ENCODE measurements around the gene EPB41L3. TPM values are rescaled to one million over a fixed set of nuclear protein-coding genes. Genes with fewer than 3 reads are reported as not detected.

Gene EPB41L3
- polyA plus RNA-seq, 3 donors: 25.2 to 56.6 (median 51.3) TPM

- no peak overlapping the region for H3K4me2 ChIP-seq (replicated peaks; ENCODE audit: extremely low read depth, low read length, poor library complexity, severe bottlenecking)
- Mint-ChIP-seq H3K27ac (no peak overlapping the region), H3K4me1 (peaks cover 29% of the 10 kb centered on the region), H3K9me3 (no peaks in the 10 kb centered on the region), H3K36me3 (peaks cover 8 to 12% of the 10 kb centered on the region in 2 donors), H3K4me3 (no peak overlapping the region), H3K27me3 (ENCODE audit: low read depth in 3 of 3) (peaks cover 1 to 3% (median 2%) of the 10 kb centered on the region in 3 donors)
- H3K79me2 ChIP-seq (ENCODE audit: insufficient read depth, low read length): peaks cover 73% of the 10 kb centered on the region
- no peaks in the 10 kb centered on the region for H3K36me3 ChIP-seq (replicated peaks in 1 of 2; ENCODE audit: control insufficient read depth in 1 of 2, insufficient read depth in 2 of 2, low read length in 2 of 2)
- no peaks in the 10 kb centered on the region for H3K9me3 ChIP-seq (replicated peaks in 1 of 2; ENCODE audit: control insufficient read depth in 1 of 2, insufficient read depth in 1 of 2, low read length in 2 of 2)
- H3K27ac ChIP-seq (ENCODE audit: low read depth in 1 of 2, low read length in 2 of 2): no peak overlapping the region
- no peak overlapping the region for H3K4me3 ChIP-seq (replicated peaks in 1 of 3; ENCODE audit: low read depth in 2 of 3, low read length in 3 of 3)
- H3K4me1 ChIP-seq (ENCODE audit: control insufficient read depth in 1 of 2, insufficient read depth in 2 of 2, low read length in 2 of 2): peaks cover 20 to 28% of the 10 kb centered on the region in 2 donors
- no peak for TF ChIP-seq CTCF (IDR thresholded peaks at IDR 0.05)
- no peaks in the 10 kb centered on the region for H3K27me3 ChIP-seq (ENCODE audit: control insufficient read depth in 2 of 2, insufficient read depth in 2 of 2, low read length in 2 of 2)
- DNase-seq: no peak
- intact Hi-C loops (cut with micrococcal nuclease): no loop called here
- no peak overlapping the region for H2AFZ ChIP-seq (ENCODE audit: insufficient read depth, low read depth, low read length, poor library complexity, severe bottlenecking)
- 91% methylated on average over 1 of the region's 3 CpGs for WGBS (ENCODE audit: insufficient coverage)
- H3K9ac ChIP-seq (ENCODE audit: insufficient read depth, low read length, poor library complexity, severe bottlenecking): no peak overlapping the region
- H4K20me1 ChIP-seq (ENCODE audit: insufficient read depth, low read length): peaks cover 99% of the 10 kb centered on the region
Observed at GRCh38 chr18:5532066-5532465, 11.7 kb downstream of the EPB41L3 start.

- Histone ChIP-seq H3K4me3 (replicated peaks in 1 of 3; ENCODE audit: low read depth in 2 of 3, low read length in 3 of 3) (no peak overlapping the region), H3K36me3 (replicated peaks in 1 of 2; ENCODE audit: control insufficient read depth in 1 of 2, insufficient read depth in 2 of 2, low read length in 2 of 2) (no peaks in the 10 kb centered on the region), H3K9ac (ENCODE audit: insufficient read depth, low read length, poor library complexity, severe bottlenecking) (no peak overlapping the region), H4K20me1 (ENCODE audit: insufficient read depth, low read length) (peaks cover 98% of the 10 kb centered on the region), H3K4me2 (replicated peaks; ENCODE audit: extremely low read depth, low read length, poor library complexity, severe bottlenecking) (no peak overlapping the region), H3K79me2 (ENCODE audit: insufficient read depth, low read length) (peaks cover 73% of the 10 kb centered on the region), H3K4me1 (ENCODE audit: control insufficient read depth in 1 of 2, insufficient read depth in 2 of 2, low read length in 2 of 2) (peaks cover 20 to 29% of the 10 kb centered on the region in 2 donors), H3K9me3 (replicated peaks in 1 of 2; ENCODE audit: control insufficient read depth in 1 of 2, insufficient read depth in 1 of 2, low read length in 2 of 2) (no peaks in the 10 kb centered on the region), H3K27me3 (ENCODE audit: control insufficient read depth in 2 of 2, insufficient read depth in 2 of 2, low read length in 2 of 2) (no peaks in the 10 kb centered on the region), H2AFZ (ENCODE audit: insufficient read depth, low read depth, low read length, poor library complexity, severe bottlenecking) (no peak overlapping the region), H3K27ac (ENCODE audit: low read depth in 1 of 2, low read length in 2 of 2) (no peak overlapping the region)
- 92% methylated on average over 3 of the region's 8 CpGs for WGBS (ENCODE audit: insufficient coverage)
- DNase-seq: no peak
- TF ChIP-seq CTCF (IDR thresholded peaks at IDR 0.05): no peak
- Mint-ChIP-seq H3K9me3 (no peaks in the 10 kb centered on the region), H3K4me1 (peaks cover 32% of the 10 kb centered on the region), H3K4me3 (no peak overlapping the region), H3K36me3 (peaks cover 8 to 12% of the 10 kb centered on the region in 2 donors), H3K27me3 (ENCODE audit: low read depth in 3 of 3) (peaks cover 1 to 3% (median 2%) of the 10 kb centered on the region in 3 donors), H3K27ac (peak overlapping the region in 1 of 7 donors; percentile 5)
- intact Hi-C loops (cut with micrococcal nuclease): no loop called here
Observed at GRCh38 chr18:5530629-5531178, 13.1 kb downstream of the EPB41L3 start.
